GM21447 (cell line): Measurements from ENCODE around the gene CBX7.
A peak's percentile ranks its signal among the peaks of the same experiment; 100 is the strongest.

Experiments used
- ATAC-seq: cut with Tn5 transposase; IDR thresholded peaks from one replicate; pipeline ENCODE4 v1.9.1; 2021; ENCODE audit not compliant: unreplicated experiment

The CBX7 gene

DNA sequence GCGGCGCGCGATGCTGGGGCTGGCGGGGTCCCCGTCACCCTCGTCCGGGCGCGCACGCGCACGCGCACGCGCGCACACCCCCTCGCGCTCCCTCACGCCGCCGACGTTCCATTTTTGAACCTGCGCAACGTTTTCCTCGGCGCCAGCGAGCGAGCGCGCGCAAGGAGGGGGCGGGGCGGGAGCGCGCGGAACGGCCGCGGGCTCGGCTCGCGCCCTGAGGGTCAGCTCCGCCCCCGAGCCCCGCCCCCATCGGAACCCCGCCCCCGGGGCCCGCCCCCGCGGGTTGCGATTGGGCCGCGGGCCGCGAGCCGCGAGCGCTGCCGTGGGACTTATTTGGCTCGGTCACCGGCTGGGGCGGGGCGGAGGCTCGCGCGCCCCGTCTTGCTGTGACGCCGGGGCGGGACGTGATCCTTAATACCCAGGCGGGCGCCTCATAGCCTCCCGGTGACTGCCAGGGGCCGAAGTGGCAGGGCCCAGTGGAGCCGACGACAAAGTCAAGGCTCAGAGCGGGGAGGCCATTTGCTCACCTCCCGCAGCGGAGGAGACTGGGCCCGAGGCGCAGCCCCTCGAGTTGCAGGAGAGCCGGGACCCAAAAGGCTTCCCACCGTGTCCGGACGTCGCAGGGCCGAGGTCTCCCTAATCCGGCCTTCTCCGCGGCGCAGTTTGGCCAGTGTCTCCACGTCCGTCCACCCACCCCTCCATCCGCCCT, at the start of gene CBX7:
Gene CBX7 (minus strand): TSS at position 170 of the 709 bp plus-strand sequence. CDS start 236 bp downstream, outside the sequence.
- peak; percentile 73 for ATAC-seq

DNA sequence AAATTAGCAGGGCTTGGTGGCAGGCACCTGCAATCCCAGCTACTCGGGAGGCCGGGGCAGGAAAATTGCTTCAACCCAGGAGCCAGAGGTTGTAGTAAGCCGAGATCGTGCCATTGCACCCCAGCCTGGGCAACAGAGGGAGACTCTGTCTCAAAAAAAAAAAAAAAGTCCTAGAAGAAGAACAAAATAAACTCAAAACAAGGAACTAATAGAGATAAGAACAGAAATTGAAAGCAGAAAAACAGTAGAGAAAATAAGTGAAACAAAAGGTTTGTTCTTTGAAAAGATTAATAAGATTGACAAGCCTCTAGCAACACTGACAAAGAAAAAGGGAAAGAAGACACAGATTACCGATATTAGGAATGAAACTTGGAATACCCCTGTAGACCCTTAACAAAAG, 45.1 kb upstream of the CBX7 start:
- ATAC-seq, result no peak

DNA sequence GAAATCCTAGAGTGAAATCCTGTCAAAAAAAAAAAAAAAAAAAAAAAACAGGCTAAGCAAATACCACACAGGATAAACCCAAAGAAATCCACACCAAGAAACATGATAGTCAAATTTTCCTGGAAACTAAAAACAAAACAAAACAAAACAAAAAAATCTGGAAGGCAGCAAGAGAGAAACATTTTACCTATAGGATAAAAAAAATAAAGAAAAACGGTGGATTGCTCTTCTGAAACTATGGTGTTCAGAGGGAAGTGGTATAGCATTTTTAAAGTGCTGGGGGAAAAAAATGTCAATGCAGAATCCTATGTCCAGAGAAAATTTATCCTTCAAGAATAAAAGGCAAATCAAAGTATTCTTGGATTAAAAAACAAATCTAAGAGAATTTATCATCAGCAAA, 41.6 kb upstream of the CBX7 start:
- no peak for ATAC-seq

DNA sequence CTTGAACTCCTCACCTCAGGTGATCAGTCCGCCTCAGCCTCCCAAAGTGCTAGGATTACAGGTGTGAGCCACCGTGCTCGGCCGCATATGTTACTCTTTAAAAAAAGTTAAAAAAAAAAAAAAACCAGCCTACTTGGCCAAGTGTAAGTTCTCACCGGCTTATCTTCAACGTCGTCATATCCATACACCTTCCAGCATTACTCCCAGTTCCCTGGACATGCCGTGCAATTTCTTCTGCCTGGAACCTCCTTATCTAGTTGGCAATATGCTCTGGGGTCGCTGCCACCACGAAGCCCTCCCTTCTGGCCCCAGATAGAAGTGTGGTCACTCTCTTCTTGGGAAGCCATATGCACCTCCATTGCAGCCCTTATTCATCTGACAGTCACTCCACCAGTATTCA, 36.3 kb upstream of the CBX7 start:
- ATAC-seq, result no peak

DNA sequence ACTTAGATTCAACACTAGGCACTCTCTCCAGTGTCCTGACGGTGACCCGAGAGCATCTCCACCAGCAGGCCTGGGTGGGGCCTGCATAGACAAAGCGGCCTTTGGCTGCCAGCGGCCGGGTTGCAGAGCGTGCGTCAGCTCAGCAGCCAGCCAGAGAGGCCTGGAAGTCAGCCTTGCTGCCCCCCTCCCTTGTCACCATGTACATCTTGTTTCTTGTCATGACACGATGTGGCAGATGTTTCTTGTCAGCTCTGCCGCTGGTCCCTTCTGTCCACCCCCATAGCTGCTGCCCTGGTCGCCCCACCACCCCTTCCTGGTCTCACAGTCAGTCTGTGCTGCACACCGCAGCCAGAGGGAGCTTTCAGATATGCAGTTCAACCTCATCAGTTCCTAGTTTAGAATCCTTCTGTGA, 33.1 kb upstream of the CBX7 start:
- no peak for ATAC-seq

DNA sequence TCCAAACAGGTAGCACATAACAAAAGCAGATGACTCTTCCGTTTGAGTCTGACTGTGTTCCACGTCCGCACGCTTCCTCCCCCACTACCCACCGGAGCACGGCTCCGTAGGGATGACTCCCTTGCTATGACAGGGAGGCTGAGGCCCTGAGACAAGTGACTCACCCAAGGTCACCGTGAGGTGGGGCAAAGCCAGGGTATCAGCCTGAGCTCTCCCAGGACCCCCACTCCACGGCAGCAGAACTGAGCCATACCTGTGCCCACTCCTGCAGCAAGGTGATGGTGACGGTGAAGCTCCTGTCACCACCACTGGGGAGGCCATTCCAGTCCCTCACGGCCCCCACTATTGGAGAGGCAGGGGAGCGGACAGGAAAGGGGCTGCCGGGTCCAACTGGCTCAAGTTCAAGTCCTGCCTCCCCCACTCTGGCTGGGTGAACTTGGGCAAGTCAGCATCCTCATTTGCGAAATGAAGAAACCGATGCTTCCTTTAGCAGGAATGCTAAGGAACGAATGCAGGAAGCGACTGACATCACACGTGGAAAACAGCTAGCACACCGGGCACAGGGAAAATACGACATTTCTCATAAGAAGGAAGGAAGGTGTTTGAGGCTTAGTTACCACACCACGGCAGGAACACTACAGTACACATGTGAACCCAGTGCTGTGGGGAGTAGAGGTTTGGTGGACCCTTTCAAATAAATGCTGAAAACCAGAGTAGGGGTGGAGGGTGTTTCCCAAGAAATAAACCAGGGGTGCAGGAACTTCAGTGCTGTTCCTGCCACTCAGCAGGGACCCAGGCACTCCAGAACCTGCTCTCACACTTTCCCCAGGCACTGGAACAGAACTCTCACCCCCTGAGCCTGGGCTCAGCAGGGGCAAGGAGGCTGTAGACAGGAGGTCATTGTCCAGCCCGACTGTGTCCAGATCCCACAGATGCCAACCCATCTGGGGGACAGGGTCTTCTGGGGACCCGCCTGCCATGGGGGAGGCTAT, 32.4 kb upstream of the CBX7 start:
- ATAC-seq, result no peak

DNA sequence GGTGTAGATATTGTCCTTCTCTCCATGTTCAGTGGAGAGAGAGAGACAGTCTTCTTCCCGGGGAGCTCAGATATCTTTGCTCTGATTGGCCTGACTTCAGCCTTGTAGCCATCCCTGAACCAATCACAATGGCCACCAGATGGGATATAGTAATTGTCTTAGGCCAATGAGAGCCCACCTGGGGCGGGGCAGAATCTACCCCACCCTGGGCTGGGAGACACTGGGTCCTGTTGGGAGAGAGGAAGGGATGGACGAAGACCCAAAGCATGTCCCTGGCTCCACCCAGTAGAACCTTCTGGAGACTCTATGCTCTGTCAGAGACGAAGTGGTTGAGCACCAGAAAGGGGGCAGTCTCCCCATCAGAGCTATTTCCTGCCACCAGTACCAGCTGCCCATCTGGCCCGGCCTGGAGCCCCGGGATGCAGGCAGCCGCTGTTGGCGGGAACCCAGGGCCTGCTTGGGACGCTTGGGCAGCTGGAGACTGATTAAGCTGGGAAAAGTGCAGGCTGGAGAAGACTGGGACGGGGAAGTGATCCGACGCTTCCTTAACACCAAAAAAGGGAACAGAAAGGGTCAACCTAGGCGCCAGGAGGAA, 31.6 kb upstream of the CBX7 start:
- no peak for ATAC-seq

DNA sequence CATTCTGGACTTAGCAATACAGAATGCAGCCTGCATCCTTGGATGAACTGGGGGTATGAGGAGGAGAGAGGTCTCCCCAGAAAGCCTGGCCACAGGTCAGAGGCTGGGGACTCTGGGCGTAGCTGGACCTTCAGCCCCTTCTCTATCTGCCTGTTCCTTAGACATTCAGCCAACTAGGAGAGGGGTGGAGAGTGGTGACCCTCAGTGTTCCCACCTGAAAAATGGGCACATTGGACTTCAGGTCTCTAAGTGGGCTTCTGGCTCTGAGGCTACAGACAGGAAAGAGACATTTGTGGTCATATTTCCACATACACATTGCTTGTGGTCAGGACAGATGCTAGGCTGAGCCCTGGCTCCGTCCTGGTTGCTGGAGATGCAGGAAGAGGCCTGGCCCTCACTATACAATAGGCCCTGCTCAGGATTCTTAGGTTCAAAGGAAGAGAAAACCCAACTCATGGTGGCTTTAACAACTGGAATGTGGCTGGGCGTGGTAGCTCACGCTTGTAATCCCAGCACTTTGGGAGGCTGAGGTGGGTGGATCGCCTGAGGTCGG, 30.1 kb upstream of the CBX7 start:
- no peak for ATAC-seq

DNA sequence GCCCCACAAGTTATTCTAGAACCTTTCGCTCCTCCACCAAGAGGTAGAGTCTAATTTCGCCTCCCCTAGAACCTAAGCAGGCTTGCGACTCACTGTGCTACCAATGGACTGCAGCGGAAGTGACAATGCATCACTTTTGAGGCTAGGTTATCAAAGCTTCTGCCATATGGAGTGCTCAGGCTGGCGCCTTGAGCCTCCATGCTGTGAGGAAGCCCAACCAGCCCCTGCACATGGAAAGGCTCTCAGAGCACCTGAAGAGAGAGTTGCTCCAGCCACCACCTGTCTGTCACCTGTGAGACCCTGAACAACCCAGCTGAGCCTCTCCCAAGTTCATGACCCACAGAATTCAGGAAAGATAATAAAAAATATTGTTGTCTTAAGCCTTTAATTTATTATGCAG, 29.3 kb upstream of the CBX7 start:
- no peak for ATAC-seq

DNA sequence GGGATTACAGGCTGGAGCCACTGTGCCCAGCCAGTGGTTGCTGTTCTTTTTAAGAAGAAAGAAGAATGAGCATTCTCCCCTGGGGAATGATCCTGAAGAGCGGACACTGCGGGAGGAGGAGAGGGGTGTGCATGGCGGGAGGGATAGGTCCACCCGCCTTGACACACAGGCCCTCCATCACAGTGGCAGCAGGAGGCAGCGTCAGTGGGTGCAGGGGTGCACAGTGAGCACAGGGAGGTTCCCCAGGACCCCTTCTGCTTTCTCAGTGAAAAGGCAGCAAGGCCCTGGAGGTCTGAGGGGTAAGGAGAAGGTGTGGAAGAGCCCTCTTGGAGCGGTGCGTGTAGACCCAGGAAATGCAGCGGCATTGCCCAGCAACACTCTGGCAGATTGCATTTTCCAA, 28.9 kb upstream of the CBX7 start:
- ATAC-seq, result no peak

DNA sequence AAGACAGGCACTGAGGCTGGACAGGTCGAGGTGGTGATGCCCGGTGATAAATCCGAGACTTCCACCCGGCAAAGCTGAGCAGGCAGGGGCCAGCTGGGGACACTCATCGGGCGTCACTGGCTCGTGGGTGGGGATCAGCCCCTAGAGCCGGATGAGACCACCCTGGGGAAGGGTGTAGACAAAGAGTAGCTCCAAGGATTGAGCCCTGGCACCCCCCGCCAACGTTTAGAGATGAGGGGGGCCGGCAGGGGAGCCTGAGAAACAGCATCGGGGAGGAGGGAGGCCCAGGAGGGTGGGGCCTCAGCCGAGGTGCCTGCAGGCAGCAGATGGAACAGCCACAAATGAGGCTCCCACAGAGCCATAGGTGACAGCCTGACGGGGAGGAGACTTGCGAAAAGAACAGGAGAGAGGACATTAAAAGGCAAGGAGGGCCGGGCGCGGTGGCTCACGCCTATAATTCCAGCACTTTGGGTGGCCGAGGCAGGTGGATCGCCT, 27.4 kb upstream of the CBX7 start:
- ATAC-seq, result no peak

DNA sequence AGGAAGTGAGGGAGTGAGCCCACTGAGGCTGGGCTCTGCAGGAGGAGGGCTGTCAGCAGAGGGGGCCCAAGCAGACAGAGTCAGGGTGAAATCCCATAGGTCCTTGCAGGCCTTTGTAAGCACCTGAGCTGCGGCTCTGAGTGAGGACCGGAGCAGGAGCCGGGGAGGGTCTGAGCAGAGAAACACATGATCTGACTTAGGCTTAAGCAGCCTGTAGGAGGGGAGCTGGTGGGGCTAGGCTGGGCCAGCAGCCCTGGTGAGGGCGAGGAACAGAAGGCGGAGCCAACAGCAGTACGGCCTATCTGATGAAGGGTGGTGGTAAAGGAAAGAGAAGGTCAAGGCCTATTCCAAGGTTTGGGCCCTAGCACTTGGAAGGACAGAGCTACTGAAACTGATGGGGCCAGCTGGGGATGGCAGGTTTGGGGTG, 26.9 kb upstream of the CBX7 start:
- no peak for ATAC-seq

DNA sequence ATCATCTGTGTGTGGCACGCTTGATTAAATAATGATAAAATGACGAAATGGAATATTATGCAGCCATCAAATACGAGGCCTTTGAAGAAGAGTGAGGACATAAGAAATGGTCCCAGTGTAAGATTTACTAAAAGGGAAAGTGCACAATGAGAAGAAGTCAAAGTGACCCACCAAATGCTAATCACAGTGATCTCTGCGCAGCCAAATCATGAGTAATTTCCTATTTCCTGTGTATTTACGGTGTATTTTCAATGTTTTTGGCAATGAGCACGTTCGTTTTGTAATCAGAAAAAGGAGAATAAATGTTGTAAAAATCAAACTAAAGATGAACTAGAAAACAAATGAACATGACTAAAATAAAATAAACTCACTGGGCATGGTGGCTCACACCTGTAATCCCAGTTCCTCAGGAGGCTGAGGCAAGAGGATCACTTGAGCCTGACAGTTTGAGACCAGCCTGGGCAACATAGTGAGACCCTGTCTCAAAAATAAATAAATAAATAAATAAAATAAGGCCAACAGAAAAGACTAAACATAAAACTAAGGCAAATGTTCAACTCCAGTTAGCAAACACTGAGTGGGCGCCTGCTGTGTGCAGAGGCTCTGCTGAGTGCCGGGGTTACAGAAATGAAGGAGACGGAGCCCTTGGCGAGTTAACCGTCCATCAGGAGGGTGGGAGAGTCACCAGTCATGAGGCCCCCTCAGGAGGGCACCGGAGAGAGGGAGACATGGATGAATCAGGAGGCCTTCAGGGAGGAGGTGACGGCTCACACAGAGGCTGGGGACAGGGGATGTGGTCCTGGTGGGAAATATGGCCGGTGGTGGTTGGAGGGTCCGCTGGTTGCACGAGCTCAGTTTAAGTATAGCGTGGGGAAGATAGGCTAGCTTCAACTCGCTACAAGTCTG, 26.0 kb upstream of the CBX7 start:
- no peak for ATAC-seq

DNA sequence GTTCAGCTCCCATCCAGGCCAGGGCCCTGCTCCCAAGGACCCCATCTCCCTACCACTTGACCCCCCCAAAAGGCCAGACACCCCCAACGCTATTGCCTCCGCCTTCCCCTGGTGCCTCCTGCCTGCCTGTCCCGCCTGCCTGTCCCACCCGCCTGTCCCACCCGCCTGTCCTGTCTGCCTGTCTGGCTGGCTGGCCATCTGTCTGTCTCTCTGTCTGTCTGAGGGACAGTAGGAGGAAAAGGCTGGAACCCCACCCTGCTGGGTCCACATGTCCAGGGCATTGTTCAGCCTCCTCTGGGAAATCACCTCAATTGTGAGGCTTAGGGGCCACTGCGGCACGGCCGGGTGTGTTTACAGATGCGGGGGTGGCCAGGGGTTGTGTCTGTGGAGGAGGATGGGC, 25.3 kb upstream of the CBX7 start:
- ATAC-seq, result no peak

DNA sequence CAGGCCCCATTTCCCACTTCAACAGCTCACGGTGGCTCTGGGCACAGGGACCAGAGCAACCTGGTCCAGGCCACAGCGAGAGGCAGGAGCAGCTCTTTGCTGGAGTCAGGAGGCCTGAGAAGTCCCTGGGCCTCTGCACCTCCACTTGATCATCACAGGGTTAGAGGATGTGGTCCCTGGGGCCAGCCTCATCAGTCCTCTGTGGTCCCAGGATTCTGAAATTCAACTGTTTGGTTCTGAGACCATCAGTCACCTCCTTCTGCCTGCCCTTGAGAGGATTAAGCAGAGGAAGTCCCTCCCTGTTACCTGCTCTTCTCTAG, 24.9 kb upstream of the CBX7 start:
- ATAC-seq, result no peak

DNA sequence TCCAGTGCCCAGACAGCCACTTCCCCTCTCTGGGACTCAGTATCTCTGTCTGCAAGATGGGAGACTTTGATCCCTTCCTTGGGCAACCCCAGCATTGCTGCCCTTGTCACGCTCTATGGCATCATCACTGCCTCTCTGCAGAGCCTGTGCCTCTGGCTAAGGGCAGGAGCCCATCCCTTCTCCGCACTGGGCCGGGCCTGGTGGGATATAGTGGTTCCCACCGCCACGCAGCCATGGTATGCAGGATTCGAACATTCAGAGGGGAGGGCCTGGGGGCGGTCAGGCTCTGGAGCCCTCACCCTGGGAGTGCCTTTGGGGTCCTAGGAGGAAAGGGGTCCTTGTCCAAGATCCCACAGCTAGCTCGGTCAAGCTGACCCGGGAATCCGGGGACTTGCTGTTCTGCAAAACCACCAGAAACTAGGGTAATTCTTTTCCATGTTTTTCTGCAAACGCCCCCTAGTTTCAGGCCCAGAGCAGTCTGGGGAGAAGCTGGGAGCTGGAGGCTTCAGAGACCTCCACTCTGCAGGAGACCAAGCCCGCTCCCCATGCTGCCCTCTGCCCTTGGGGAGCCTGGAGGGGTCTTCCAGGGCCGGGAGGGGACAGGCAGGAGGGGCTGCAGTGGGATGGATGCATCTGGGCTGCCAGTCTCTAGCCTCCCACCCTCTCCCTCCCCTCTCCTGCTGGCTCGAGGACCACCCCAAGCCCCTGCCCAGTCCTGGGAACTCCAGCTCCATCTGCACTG, 24.4 kb upstream of the CBX7 start:
- no peak for ATAC-seq

DNA sequence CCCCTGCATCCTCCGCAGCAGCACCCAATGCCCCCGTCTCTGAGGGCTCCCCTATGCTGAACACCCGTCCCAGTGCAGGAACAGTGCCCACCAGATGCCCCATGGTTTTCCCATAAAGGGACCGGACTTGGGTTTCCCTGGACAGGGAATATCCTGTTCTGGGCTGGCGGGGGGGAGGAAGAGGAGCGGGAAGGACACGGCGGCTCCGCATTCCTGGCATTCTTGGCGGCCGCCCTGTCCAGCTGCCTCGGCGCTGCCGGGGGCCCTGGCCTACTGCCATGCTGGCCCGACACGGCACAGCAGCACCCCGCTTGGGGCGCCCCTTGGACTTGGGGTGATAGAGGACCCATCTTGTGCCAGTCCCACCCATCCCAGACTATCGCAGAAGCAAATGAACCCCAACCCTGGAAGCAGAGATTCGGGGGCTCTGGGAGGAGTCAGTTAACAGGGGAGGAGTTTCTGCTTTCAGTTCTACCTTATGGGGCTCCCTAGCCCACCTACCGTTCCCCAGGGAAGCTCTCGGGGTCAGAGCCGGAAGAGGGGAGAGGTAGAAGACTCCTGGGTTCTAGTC, 23.7 kb upstream of the CBX7 start:
- ATAC-seq, result no peak

DNA sequence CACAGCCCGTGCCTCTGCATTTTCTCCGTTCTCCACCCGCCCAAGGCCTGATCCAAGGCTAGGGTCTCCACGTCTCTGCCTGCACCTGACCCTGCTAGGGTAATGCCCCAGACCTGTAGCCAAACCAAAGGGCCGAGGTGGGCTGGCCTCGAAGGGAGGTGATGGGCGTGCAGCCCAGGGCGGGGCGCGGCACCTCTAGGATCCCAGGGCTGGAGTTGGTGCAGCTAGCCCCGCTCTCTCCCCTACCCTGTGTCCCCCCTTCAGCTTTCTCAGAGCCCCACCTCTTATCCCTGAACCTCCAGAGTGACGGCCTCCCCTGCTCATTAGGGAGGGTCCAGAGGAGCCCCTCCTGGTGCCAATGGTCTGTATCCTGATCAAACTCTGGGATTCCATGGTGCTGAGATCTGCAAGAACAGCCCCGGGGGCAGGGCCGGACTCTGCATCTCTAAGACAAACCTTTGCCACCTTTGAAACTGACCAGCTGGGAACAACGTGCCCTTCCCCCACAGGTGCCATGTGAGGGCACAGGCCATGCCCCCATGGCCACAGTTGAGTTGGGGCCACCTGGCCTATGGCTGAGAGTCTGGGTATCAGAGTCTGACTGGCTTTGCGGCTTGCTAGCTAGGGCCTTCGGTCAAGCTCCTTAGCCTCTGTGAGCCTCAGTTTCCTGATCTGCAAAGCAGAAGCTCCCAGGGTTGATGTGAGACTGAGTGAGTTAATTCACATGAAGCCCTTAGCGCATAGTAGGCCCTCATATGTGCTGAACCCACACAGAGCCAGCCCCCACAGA, 23.1 kb upstream of the CBX7 start:
- no peak for ATAC-seq
